Right lung (tissue), 5 donors: ENCODE measurements around the gene ZFAND6. TPM values are rescaled to one million over a fixed set of nuclear protein-coding genes. Genes with fewer than 3 reads are reported as not detected.
"Not testable (repeated sequence)": the region's sequence is repeated elsewhere in the genome, so short reads cannot be mapped to it uniquely, and the experiment has no call there.

Source experiments
- DNase-seq, 2 donors: peaks; one replicate each; pipeline ENCODE4 v3.0.0-alpha.2; 2013
- polyA plus RNA-seq, 5 donors: library from polyadenylated mRNA; unstranded; fragments of 120-200 nt; gene quantifications; one replicate each; pipeline versions ENCODE4 v1.2.1 to v1.2.3, GENCODE V29; 2013; ENCODE audit warnings: inconsistent platforms in 1 of 5, low replicate concordance in 1 of 5; ENCODE audit not compliant: insufficient read length in 5 of 5, insufficient read depth in 1 of 5

The ZFAND6 gene
- polyA plus RNA-seq, 5 donors = 107 to 145 (median 136) TPM

DNA sequence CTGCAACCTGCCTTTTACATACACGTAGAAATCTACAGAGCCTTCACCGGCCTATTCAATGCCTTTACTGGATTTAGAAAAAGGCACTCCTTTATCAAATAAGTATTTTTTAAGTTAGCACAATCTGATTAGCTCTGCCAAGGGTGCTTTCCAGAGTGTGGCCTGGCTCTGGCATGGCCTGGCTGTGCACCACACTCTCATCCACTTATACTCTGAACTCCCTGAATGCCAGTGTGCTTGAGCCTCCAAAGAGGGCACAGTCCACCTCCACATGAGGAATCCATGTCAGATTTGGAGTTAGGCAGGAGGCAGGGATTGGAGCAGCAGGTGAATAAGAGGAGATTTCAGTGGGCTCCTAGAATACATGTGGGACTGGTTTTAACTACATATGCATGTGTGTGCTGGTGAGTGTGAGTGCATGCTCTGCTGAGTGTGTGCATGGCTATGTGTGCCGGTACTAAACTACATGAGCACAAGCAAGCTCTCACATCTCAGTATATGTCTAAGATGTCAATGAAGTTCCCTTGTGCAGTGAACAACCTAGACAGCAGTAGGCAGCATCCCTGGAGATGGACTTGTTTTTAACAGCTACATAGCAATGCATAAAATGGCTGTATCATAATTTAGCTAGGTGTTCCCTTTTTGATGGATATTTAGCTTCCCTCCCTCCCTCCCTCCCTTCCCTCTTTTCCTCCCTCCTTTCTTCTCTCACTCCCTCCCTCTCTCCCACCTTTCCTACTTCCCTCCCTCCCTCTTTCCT, 17.8 kb upstream of the ZFAND6 start:
- DNase-seq = no peak

DNA sequence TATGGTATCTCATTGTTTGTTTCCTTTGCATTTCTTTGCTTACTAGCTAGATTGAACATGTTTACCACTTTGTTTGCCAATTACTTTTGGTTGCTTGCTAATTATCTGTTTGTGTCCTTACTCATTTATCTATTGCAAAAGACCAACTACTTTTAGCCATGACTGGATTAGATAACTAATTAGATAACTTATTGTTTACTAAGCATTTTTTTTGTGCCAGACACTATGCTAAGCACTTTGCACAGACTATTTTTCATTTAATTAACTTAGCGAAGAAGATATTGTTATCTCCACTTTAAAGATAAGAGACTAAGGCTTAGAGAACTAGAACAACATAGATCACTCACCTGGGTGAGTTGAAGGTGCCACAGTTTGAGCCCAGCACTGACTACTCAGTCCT, 16.9 kb upstream of the ZFAND6 start:
- no peak for DNase-seq

DNA sequence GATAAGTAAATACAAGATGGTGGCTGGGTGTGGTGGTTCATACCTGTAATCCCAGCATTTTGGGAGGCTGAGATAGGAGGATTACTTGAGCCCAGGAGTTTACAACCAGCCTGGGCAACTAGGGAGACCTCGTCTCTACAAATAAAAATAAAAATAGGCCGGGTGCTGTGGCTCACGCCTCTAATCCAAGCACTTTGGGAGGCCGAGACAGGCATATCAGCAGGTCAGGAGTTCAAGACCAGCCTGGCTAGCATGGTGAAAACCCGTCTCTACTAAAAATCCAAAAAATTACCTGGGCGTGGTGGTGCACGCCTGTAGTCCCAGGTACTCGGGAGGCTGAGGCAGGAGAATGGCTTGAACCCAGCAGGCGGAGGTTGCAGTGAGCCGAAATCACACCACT, 14.3 kb upstream of the ZFAND6 start:
- DNase-seq = not testable (repeated sequence)

DNA sequence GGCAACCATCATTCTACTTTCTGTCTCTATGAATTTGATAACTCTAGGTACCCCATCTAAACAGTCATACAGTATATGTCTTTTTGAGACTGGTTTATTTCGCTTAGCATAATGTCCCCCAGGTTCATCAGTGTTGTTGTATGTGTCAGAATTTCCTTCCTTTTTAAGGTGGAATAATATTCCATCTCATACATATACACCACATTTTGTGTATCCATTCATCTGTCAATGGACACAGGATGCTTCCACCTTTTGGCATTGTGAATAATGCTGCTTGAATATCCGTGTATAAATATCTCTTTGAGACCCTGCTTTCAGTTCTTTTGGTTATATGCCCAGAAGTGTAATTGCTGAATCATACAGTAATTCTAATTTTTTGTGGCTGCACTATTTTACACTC, 10.4 kb upstream of the ZFAND6 start:
- DNase-seq = no peak

DNA sequence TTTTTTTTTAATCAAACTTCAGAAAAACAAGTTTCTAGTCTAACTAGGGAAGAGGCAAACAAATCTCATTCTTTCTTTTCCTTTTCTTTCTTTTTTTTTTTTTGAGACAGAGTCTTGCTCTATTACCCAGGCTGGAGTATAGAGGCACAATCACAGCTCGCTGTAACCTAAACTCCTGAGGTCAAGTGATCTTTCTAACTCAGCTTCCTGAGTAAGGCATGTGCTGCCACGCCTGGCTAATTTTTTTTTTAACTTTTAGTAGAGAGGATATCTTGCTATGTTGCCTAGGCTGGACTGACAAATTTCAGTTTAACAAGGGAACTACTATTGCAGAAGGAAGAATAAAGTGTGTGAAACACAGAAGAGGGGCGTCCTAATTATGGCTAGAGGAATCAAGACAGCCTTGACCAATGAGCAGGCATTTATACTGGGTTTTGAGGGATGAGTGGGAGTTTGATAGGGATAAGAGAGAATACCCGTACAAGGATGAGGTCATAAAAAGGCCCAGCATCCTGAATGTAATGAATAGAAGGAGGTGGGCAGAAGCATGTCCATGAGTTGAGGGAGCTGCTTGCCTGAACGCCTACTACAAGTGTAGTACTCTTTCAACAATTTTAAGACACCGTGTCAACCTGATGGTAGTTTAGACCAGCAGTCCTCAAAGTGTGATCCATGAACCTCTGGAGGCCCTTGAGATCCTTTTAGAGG, 6.7 kb upstream of the ZFAND6 start:
- DNase-seq = no peak

DNA sequence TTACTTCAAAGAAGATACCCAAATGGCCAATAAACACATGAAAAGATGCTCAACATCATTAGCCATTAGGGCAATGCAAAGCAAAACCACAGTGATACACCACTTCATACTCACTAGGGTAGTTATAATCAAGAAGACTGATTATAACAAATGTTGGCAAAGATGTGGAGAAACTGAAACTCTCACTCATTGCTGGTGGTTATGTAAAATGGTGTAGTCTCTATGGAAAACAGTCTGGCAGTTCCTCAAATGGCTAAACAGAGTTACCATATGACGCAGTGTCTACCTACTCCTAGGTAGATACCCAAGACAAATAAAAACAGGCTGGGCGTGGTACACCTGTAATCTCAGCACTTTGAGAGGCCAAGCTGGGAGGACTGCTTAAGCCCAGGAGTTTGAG, 3.5 kb upstream of the ZFAND6 start:
- no peak for DNase-seq

DNA sequence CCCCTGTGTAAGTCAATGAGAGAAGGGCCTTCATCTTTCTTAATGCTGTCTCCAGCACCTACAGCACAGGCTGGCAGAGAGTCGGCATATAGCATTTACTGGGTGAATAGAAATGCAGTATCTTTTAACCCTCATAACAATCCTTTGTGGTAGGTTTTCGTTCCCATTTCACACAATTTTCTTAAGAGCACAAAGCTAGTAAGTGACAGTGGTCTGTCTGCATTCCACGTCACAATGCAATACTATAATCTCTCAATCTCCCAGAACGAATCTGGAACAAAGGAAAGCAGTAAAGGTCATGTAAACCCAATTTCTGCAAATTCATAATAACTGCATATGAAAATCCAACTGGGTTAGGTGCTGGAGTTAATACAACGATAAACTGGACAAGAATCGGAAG, 1.4 kb upstream of the ZFAND6 start:
- DNase-seq = no peak

DNA sequence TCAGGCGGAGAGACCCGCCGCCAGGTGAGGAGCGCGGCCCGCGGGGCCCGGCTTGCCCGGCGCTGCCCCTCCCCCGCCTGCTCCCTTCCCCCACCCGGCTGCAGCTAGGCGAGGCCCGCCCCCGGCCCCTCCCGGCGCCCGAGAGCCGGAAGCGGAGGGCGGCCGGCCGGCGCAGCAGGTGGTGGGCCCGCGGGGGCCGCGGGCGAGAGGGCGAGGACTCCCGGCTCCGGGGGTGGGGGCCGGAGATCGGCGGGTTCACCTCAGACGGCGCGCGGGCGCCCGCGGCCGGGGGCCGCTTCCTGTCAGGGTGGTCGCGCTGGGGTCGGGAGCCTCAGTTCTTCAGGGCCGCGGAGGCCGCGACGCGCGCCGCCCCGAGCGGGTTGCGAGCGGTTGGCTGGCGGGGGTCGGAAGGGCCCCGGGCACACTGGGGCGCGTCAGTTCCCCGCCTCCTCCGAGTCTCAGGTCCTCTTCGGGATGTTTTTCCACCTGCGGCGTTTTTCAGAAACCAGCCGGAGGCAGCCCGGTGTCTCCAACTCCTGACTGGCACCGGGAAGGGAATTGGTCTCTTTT, 395 bp downstream of the ZFAND6 start:
- DNase-seq = peak; percentile 27 to 40

DNA sequence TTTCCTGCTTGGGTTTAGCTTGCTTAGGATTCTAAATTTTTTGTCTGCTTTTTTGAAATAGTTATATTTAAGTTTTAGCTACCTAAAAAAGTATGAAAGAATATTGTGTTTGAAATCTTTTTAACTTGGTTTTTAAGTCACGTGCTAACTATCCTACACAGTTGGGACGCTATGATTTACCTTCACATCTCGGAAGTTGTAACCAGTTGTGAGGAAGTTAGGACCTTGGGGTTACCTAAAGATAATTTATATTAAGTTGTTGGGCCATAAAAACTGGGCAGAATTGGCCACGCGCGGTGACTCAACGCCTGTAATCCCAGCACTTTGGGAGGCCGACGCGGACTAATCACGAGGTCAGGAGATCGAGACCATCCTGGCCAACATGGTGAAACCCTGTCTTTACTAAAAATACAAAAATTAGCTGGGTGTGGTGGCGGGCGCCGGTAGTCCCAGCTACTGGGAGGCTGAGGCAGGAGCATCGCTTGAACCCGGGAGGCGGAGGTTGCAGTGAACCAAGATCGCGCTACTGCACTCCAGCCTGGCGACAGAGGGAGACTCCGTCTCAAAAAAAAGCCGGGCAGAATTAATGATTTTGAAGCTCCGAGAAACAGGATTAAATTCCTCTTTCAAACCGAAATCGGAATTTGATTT, 1.0 kb downstream of the ZFAND6 start:
- DNase-seq = no peak

DNA sequence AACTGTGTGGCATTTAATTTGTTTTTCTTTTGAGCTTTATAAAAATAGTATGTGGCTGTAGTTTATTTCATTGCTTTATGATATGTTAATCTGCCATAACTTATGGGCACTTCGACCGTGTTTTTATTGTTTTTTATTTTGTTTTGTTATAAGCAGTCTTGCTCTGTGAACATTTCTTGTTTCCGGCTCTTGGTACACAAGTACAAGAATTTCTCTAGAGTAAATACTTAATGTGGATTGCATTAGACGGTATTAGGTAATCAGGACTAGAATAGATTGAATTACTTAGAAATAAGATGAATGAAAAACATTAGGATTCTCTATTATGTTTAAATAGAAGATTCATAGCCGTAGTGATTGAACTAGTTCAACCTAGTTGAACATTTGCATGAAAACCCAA, 2.1 kb downstream of the ZFAND6 start:
- DNase-seq = no peak

DNA sequence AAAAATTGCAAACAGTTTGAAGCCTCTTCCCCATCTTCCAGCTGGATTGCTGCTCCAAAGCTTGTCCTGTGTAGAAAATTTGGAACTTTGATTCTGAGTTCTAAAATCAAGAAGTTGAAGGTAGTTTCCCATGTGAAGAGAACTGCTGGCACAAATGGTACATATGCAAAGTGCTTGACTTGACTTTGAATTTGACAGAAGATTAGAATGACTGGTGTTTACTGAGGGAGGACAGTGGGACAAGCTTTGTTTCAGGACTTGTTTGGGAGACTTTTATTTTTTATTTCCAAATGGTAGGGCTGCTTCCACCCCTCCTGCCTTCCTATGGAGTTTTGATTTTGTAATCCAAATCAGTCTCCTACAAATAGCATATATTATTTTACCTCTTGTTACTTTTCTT, 7.4 kb downstream of the ZFAND6 start:
- DNase-seq = no peak

DNA sequence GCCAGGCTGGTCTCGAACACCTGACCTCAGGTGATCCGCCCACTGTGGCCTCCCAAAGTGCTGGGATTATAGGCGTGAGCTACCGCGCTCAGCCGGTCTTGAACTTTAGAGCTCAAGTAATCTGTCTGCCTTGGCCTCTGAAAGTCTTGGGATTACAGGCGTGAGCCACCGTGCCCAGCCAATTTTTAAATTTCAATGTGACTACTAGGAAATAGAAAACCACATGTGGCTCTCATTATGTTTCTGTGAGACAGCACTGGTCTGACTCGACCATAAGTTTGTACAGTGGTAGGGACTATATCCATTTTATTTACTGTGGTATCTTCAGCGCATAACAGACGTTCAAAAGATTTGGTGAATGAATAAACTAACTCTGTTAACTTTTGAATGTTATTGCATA, 9.1 kb downstream of the ZFAND6 start:
- DNase-seq = no peak

DNA sequence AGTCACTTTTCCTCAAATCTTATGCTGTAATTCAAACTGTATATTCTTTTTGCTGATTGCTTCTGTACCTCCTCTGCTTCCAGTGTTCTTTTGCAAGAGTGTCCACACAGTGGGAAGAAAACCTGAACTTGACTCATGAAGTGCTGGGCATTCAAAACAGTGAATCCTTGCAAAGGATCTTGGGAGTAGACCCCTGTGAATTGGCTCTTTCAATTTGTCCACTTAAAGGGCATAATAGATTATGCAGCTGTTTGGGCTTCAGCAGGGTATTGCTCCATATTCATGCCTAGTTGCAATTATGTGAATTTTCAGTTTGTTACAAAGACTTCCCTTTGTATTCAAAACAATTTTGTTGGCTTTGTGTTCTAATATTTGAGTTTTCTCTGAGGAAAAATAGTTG, 11.4 kb downstream of the ZFAND6 start:
- DNase-seq = peak; percentile 38 to 45

DNA sequence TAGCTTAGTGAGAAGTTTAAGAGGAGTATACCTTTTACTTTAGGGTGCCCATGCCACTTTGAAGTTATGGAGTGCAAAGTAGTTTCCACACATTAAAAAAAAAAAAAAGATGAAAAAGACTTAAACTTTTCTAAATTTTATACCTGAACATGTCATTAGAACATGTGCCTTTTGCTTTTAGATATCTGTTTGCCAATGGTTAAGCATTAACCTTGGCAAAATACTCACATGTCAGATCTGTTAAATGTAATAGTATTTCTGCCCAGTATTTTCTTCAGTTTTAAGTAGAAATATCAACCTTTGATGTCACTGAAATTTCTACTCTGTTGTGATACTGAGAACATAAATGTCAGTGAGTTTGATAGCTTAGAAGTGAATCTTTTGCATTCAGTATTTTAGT, 12.2 kb downstream of the ZFAND6 start:
- DNase-seq = no peak

DNA sequence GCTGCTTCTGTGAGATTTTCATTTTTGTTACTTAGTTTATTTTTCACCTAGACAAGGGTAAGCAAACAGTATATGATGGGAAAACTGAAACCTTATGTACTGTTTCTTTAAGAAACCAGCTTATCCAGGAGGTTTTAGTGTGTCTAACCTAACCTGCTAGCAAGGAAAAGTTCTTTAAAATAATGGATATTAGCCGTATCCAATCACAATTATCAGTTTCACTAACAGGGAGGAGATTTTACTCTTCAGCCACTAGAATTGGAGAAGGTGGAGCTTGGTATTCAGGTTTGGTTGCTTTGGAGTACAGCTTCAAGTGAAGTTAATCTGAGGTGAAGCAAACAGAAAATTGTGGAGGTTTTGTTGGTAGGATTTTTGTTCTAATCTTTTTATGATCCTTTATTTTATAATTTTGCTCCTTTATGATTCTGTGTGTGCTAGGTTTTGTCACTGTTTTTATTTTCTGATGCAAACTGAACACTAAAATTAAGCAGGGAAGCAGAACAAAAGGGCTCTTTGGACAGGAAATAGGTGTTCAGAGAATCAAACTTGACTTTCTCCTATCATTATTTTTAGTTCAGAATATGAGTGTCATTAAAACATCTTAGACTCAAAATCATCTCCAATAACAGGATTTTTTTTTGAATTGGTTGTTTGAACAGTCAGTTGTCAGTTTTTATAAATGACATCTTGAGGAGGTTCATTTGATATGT, 13.0 kb downstream of the ZFAND6 start:
- peak; percentile 72 to 84 for DNase-seq

DNA sequence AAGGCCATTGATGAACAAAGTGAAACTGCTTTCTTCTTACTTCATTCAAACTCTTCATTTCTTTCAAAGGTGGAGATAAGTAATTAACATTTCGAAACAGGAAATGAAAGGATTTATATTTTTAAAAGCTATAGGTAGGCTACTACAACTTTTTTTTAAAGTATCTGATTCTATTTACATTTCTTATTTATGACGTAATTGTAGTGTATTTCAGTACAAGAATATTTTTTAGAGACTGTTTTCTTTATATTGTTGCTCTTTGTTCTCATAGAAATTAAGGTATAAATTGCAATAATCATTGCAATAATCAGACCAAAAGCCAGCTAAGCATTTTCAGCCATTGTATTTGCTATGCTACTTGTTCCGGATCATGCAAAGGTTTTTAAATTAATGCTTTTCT, 13.7 kb downstream of the ZFAND6 start:
- DNase-seq = no peak

DNA sequence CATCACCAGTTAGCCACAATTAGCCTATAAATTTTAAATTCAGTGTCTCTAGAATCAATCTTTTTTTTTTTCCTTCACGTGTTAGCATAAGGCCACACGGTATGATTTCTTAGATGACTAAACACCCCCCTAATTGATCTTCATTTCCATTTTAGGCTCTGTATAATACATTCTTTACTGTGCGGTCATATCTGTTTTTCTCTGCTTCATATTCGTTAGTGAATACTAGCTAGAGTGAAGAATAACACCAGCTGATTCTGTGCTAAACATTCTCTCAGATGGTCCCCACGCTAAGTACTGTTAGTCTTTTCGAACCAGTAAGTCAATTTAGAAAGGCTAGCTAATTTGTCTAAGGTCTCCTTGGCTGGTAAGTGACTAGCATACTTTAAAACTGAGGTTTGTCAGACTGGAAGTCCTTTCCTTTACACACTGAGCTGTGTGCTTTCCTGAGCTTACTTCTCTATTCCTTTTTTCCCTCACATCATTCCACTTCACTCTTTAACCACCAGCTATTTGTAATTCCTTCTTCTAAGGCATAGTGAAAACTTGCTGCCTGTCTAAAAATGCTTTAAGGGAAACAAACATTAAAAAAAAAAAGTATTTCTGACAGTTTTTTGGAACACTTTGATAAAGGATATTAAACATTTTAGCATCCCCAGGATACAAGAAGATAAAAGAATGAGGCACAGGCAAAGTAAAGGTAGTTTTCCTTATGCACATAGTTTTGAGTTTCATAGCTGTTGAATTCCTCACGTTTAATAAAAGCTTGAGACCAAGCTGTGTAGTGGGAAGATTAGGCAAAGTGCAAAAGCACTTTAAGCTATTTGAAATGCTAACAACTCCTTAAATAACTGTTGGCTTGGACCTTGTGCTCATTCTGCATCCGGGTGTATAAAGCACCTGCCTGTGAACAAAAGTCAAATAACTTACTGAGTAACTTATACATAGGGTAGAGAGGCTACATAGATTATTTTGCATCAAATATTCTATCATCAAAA, 17.1 kb downstream of the ZFAND6 start:
- DNase-seq = no peak

DNA sequence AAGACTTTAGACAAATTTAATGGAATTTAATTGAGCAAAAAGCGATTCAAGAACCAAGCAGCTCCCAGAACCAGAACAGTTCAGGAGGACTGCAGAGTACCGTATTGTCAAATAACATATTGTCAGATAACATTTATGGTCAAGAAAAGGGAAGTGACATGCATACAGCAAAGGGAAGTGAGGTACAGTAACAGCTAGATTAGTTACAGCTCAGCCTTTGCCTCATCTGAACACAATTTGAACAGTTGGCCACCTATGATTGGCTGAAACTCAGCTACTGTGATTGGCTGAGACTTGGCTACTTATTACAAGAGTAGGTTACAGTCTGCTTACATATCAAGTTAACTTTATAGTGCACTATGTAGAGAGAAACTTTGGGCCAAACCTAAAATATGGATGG, 21.9 kb downstream of the ZFAND6 start:
- no peak for DNase-seq

DNA sequence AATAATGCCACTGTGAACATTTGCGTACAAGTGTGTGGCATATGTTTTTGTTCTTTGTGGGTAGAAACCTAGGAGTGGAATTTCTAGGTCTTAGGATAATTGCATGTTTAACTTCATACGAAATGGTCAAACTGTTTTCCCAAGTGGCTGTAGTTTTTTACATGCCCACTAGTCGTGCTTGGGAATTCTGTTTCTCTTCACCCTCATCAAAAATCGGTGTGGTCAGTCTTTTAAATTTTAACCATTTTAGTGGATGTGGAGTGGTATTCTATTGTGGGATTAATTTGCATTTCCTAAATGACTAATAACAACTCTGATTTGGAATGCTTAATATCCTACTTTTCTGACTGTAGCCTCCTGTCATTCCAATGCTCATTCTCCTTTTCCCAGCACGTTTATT, 27.6 kb downstream of the ZFAND6 start:
- no peak for DNase-seq

DNA sequence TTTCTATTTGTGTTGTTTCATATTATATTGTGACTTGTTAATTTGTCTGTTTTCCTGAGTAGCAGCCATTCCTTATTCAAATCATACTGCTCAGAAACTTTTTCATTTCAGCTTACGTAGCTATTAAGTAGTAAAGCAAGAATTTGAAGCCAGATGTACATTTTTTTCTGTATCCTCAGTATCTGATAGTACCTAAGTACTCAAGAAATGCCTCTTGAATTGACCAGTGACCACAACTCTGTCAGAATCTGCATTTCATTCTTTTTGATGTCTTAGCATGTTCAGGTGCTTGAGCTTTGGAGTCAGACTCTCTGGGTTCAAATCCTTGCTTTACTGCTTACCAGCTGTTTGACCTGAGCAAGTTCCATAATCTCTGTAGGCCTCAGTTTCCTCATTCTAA, 30.6 kb downstream of the ZFAND6 start:
- DNase-seq = no peak
